Hippocampal formation (tissue), 2 donors: ENCODE results near the gene TAS2R30.
"Not testable (repeated sequence)": the region's sequence is repeated elsewhere in the genome, so short reads cannot be mapped to it uniquely, and the experiment has no call there.

Source experiments
- DNase-seq, 2 donors: peaks; one replicate each; lab custom pipeline; 2025; lab: John Stamatoyannopoulos, UW

Gene TAS2R30

DNA sequence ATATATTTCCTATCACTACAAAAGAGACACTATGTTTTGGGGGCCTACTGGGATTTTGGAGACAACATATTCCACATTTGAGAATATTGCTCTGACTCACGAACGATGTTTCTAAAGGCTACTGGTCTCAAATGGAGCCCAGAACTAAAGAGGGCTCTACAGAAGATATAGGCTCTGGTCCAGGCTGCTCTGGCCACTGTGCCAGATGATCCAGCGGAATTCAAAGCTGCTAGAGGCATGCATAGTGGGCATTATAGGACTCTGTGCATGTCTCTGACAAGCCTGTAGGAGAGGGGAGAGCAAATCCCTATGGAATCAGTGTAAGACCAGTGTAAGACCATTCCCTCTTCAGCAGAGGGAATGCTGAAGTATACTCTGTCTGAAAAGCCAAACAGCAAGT, 4.1 kb downstream of the TAS2R30 start:
- DNase-seq, result no peak

DNA sequence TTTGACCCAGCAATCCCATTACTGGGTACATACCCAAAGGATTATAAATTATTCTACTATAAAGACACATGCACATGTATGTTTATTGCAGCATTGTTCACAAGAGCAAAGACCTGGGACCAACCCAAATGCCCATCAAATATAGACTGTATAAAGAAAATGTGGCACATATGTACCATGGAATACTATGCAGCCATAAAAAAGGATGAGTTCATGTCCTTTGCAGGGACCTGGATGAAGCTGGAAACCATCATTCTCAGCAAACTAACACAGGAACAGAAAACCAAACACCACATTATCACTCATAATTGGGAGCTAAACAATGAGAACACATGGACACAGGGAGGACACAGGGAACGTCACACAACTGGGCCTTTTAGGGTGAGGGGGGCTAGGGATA, 20.3 kb downstream of the TAS2R30 start:
- DNase-seq, result not testable (repeated sequence)

DNA sequence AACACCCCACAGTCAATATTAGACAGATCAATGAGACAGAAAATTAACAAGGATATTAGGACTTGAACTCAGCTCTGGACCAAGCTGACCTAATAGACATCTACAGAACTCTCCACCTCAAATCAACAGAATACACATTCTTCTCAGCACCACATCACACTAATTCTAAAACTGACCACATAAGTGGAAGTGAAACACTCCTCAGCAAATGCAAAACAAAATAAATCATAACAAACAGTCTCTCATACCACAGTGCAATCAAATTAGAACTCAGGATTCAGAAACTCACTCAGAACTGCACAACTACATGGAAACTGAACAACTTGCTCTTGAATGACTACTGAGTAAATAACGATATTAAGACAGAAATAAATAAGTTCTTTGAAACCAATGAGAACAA, 23.2 kb downstream of the TAS2R30 start:
- not testable (repeated sequence) for DNase-seq

GRCh38 chr12:11108862-11109261, 25.6 kb downstream of the TAS2R30 start:
- DNase-seq, result no peak

GRCh38 chr12:11107719-11108118, 26.7 kb downstream of the TAS2R30 start:
- no peak for DNase-seq

DNA sequence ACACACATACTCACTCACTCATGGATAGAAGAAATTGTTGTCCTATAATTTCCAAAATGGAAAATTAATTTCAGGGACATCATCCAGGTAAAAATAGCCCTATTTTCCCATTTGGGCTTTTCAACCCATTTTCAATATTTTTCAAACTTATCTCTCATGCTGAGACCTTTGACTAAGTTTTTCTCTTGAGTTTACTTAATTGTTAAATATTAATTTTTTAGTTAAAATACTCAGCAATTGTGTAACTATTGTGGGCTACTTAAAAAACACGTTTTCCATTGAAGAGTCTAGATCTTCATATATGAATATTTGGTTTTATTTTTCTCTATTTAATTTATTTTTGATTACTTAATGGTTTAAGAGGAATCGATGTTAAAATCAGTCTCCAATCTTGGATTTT, 28.2 kb downstream of the TAS2R30 start:
- no peak for DNase-seq

DNA sequence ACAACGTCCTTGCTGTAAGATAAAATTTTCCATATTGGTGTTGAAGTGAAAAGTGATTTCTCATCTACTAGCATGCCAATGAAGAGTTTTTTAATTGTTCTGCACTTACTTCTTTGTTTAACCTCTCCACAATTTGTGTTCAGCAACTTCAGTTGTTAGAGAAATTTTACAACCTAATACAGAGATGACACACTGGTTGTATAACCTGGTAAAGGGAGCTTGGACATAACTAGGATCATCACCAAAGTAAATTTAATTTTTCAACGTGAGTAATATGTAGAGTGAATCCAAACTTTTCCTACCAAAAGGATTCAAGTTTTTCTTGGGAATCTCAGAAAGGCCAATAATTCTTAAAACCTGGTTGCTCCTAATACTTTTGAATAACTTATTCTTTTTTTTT, 28.9 kb downstream of the TAS2R30 start:
- DNase-seq, result no peak

- not testable (repeated sequence) for DNase-seq
Measured at GRCh38 chr12:11094910-11095309, 39.5 kb downstream of the TAS2R30 start.

DNA sequence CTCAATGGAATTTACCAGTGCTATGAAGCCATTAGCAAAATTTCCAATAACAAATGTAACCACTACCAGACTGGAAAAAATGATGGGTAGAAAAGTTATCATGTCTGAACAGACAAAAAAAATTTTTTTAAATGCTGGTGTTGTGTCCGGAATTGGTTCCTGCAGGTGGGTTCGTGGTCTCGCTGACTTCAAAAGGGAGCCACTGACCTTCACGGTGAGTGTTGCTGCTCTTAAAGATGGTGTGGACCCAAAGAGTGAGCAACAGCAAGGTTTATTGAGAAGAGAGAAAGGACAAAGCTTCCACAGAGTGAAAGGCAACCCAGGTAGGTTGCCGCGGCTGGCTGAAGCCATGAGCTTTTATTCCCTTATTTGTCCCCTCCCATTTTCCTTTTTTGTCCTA, 42.3 kb downstream of the TAS2R30 start, which contains the start of gene TAS2R43:
TSS of gene TAS2R43 (minus strand) at position 186 of the 400 bp plus-strand sequence. CDS start at position 102, 84 bp downstream.
- no peak for DNase-seq

GRCh38 chr12:11089246-11089645, 45.2 kb downstream of the TAS2R30 start:
- no peak for DNase-seq

DNA sequence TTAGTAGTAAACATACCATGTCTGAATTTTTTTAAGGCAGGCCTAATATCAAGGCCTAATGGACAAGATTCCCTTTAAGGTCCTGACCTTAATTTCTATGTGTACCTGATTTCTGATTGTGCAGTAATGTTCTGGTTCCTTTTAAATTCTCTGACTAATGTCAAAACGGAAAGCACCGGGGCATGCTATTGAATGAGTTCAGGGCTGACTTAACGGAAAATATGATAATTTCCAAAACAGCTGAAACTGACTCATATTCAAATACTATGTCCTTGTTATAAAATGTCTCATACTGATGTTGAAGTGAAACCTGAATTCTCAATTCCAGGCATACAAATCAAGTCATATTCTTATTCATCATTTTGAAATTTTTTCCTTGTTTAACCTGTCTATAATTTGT, 49.0 kb downstream of the TAS2R30 start:
- DNase-seq, result no peak
